ENCODE results near the gene ATP8A2. TPM values are rescaled to one million over a fixed set of nuclear protein-coding genes. Genes with fewer than 3 reads are reported as not detected.

Gene ATP8A2
- total RNA-seq, 1 donor from 2014 or later, result 0.27 TPM

- H3K27ac ChIP-seq (replicated peaks), result no peak overlapping the region
- no peak for TF ChIP-seq CTCF (IDR thresholded peaks at IDR 0.05; ENCODE audit: borderline replicate concordance)
- H3K36me3 ChIP-seq, result no peaks in the 10 kb centered on the region
- intact Hi-C loops (cut with micrococcal nuclease), result no loop called here
- H3K4me1 ChIP-seq, result no peaks in the 10 kb centered on the region
- no peaks in the 10 kb centered on the region for H3K9me3 ChIP-seq (replicated peaks)
- H3K27me3 ChIP-seq (ENCODE audit: low read depth), result peaks cover 86% of the 10 kb centered on the region
- no peak overlapping the region for H3K4me3 ChIP-seq
- DNase-seq, result no peak
Observed at GRCh38 chr13:25469169-25469525, 97.4 kb downstream of the ATP8A2 start.

DNA sequence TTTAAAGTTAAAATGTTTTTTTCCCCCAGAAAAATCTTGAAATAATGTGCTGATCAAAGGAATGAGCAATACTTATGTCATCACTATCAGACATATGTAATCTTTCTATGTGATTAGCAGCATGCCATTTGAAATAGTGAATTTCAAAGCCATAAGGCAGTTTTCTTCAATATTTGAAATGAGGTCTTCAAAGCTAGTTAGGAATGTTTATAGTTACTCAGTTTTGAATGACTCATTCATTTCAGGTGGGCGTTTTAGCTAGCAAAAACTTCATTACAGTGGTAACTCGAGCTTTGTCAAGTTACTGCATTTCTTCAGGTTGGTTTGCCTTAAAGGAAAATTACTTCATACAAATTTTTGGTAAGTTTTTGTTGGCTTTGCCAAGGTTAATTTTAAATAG is 102.1 kb downstream of the ATP8A2 start:
- Histone ChIP-seq H3K9me3 (replicated peaks) (no peaks in the 10 kb centered on the region), H3K4me3 (no peak overlapping the region), H3K27ac (replicated peaks) (no peak overlapping the region), H3K27me3 (ENCODE audit: low read depth) (peaks cover 63% of the 10 kb centered on the region), H3K4me1 (no peaks in the 10 kb centered on the region), H3K36me3 (no peaks in the 10 kb centered on the region)
- no peak for TF ChIP-seq CTCF (IDR thresholded peaks at IDR 0.05; ENCODE audit: borderline replicate concordance)
- intact Hi-C loops (cut with micrococcal nuclease), result no loop called here
- DNase-seq, result no peak

GRCh38 chr13:25478186-25478585 is 106.4 kb downstream of the ATP8A2 start:
- intact Hi-C loops (cut with micrococcal nuclease), result no loop called here
- no peaks in the 10 kb centered on the region for H3K4me1 ChIP-seq
- H3K9me3 ChIP-seq (replicated peaks), result peaks cover 9% of the 10 kb centered on the region
- H3K36me3 ChIP-seq, result no peaks in the 10 kb centered on the region
- H3K27ac ChIP-seq (replicated peaks), result no peak overlapping the region
- TF ChIP-seq CTCF (IDR thresholded peaks at IDR 0.05; ENCODE audit: borderline replicate concordance), result no peak
- H3K27me3 ChIP-seq (ENCODE audit: low read depth), result peaks cover 25% of the 10 kb centered on the region
- no peak for DNase-seq
- H3K4me3 ChIP-seq, result no peak overlapping the region

GRCh38 chr13:25489238-25489637 is 117.5 kb downstream of the ATP8A2 start:
- Histone ChIP-seq H3K4me3 (no peak overlapping the region), H3K36me3 (no peaks in the 10 kb centered on the region), H3K27ac (replicated peaks) (no peak overlapping the region), H3K27me3 (ENCODE audit: low read depth) (peaks cover 73% of the 10 kb centered on the region), H3K9me3 (replicated peaks) (no peaks in the 10 kb centered on the region), H3K4me1 (no peaks in the 10 kb centered on the region)
- intact Hi-C loops (cut with micrococcal nuclease), result no loop called here
- no peak for DNase-seq
- no peak for TF ChIP-seq CTCF (IDR thresholded peaks at IDR 0.05; ENCODE audit: borderline replicate concordance)

GRCh38 chr13:25490236-25490635 is 118.5 kb downstream of the ATP8A2 start:
- Histone ChIP-seq H3K4me3 (no peak overlapping the region), H3K4me1 (no peaks in the 10 kb centered on the region), H3K36me3 (no peaks in the 10 kb centered on the region), H3K27ac (replicated peaks) (no peak overlapping the region), H3K27me3 (ENCODE audit: low read depth) (peaks cover 80% of the 10 kb centered on the region), H3K9me3 (replicated peaks) (no peaks in the 10 kb centered on the region)
- intact Hi-C loops (cut with micrococcal nuclease), result no loop called here
- TF ChIP-seq CTCF (IDR thresholded peaks at IDR 0.05; ENCODE audit: borderline replicate concordance), result no peak
- DNase-seq, result no peak

All from left ventricle myocardium inferior (tissue), 1 donor.